Sciatic nerve (tissue), 2 donors: Measurements from ENCODE around the gene PPP1R13B. TPM values are rescaled to one million over a fixed set of nuclear protein-coding genes. Genes with fewer than 3 reads are reported as not detected.
"Not testable (repeated sequence)": the region's sequence is repeated elsewhere in the genome, so short reads cannot be mapped to it uniquely, and the experiment has no call there.

Experiments
- ATAC-seq: fragments of 200-7000 bp; cut with Tn5 transposase; one replicate; pipeline ENCODE4 v1.9.1; 2020; ENCODE audit warnings: mild to moderate bottlenecking, moderate library complexity
- DNase-seq: peaks from one replicate; pipeline ENCODE4 v3.0.0-alpha.2; 2020; ENCODE audit warnings: low spot score
- intact Hi-C: fragments of 100-400 bp; cut with DNase I; formaldehyde crosslinking; loops from one replicate; pipeline ENCODE4 v1.14.2; 2022
- total RNA-seq: library from RNA; stranded (reverse); fragmentation: NEBNext Ultra II Directional; extraction: Animal tissue kit (Norgen Biotek cat#: 25700); gene quantifications from one replicate; pipeline ENCODE4 v1.2.1, GENCODE V29; 2021
- donor health status: DM: no; HTN: no; CAD: no.
- donor health status: DM: no; HTN: no; CAD: no.

Gene PPP1R13B
- total RNA-seq, 1 donor from 2014 or later: 38.6 TPM

DNA sequence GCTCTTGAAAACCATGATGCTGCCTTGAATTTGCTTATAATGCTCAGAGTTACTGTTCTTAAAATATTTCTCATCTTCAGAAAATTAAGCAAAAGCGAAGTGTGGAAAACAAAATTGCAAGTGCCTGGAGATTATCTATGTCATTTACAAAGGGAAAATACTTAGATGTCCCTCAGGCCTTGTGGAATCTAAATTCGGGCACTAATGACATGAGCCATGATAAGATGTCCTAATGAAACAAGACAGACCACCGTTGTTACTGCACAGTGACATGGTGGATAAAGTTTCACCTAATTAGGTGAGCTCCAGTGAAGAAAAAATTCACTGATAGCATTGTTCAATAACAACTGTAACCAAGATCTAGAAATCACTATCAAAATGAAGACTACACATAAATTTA, 30.4 kb downstream of the PPP1R13B start:
- intact Hi-C loops: loop anchor here (10.0 kb wide), 1 partner anchor 78 kb away; no protein-coding TSS in a partner anchor
- ATAC-seq: no peak
- no peak for DNase-seq

DNA sequence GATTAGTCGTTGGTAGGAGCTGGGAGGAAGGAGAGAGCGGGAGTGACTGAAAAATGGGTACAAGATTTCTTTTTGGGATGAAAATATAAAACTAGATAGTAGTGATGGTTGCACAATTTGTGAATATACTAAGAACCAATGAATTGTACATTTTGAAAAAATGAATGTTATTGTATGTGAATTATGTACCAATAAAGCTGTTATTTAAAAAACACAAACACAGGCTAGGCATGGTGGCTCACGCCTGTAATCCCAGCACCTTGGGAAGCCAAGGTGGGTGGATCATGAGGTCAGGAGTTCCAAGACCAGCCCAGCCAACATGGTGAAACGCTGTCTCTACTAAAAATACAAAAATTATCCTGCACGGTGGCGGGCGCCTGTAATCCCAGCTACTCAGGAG, 32.1 kb downstream of the PPP1R13B start:
- intact Hi-C loops: loop anchor here (10.0 kb wide), 1 partner anchor 80 kb away; no protein-coding TSS in a partner anchor

DNA sequence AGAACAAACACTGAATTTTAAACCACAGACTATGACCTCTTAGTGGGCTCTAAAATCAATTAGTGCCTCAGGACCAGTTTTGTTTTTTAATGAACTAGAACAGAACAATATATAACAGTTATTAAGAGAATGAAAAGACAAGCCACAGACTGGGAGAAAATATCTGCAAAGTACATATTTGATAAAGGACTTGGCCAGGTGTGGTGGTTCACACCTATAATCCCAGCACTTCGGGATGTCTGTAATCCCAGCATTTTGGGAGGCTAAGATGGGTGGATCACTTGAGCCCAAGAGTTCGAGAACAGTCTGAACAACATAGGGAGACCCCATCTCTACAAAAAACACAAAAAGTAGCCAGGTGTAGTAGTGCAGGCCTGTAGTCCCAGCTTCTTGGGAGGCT, 36.2 kb downstream of the PPP1R13B start:
- DNase-seq: no peak
- intact Hi-C loops: loop anchor here (10.0 kb wide), 1 partner anchor 84 kb away; no protein-coding TSS in a partner anchor
- ATAC-seq: no peak

More for the DNA sequence above, 32.1 kb downstream of the PPP1R13B start:
- ATAC-seq (no peak), DNase-seq (no peak)

DNA sequence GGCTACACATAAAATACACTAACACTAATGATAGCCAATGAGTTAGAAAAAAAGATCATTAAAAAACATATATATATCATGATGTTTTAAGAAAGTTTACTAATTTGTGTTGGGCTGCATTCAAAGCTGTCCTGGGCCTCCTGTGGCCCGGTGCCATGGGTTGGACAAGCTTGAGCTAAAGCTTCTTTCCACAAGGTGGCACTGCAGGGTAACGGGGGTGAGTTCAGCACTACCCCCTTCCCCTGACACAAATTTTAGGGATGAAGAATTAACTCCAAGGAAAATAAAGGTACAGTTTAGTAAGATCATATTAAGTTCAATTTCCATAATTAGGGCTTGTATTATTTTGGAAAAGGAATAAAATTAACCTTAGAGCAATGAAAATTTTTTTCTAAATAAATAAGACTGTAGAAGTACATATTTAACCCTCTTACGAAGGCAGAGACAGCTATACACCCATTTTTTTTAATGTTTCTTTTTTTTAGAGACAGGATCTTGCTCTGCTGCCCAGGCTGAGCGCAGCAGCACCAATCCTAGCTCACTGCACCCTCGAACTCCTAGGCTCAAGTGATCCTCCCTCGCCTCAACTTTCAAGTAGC, 38.9 kb downstream of the PPP1R13B start:
- intact Hi-C loops: no loop called here

DNA sequence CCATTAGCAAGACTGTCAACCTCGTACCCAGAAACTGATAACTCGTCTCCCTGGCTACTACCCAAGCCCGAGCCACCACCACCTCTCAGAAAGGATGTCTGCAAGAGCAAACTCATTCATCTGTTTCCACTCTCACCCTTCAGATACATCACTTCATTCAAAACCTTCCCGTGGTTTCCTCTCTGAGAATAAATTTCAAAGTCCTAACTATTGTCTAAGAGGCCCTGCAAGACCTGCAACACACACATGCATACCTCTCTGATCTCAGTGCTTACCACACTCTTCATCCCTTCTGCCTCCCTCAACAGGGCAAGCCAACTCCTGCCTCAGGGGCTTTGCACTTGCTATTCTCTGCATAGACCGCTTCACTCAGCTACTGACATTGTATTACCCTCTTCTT, 40.6 kb downstream of the PPP1R13B start:
- intact Hi-C loops: no loop called here
- ATAC-seq: no peak
- DNase-seq: no peak

More for the DNA sequence above, 38.9 kb downstream of the PPP1R13B start:
- ATAC-seq: peak; percentile 92
- peak; percentile 88 for DNase-seq

DNA sequence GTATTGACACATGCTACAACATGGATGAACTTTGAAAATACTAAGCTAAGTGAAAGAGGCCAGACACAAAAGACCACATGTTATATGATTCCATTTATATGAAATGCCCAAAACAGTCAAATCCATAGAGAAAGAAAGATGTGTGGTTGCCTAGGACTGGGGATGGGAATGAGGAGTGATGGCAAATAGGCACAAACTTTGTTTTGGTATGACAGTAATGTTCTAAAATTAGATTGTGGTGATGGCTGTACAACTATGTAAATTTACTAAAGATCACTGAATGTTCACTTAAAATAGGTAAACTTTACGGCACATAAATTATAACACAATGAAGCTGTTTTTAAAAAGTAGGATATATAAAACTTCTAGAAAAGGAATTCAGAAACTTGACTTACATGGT, 41.7 kb downstream of the PPP1R13B start:
- intact Hi-C loops: no loop called here
- DNase-seq (no peak), ATAC-seq (no peak)

DNA sequence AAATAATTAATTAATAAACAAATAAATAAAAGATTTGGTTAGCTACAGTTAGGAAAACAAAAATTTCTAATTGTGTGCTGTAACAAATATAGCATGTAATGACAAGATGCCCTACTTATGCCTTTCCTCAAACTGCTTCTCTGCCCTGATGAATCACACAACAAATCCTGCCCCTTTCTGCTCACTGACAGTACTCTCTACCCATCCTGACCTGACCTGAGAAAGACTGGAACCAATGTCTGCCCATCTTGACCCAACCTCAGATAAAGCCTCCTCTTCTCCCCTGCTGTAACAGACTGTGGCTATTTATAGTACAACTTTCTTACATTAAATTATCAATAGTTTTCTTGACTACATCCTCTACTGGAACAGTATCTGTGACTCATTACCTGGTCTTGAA, 43.7 kb downstream of the PPP1R13B start:
- DNase-seq (no peak), ATAC-seq (no peak)
- intact Hi-C loops: no loop called here

DNA sequence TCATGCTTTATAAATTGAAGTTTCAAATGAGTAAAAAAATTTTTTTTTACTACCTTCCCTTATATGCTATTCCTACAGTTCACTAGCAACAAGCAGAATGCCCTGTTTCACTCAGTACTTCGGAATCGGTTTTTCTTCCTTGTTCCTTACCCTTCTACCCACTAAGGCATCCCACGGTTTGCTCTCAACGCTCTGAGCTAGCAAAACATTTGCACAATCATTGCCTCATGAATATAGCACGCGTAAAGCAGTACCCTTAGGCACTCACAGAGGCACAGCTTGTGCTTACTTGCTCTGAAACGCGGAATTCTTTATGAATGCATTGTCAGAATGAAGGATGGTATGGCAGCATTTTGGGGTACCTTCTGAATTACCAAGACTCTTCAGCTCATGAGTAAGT, 45.0 kb downstream of the PPP1R13B start:
- intact Hi-C loops: no loop called here

DNA sequence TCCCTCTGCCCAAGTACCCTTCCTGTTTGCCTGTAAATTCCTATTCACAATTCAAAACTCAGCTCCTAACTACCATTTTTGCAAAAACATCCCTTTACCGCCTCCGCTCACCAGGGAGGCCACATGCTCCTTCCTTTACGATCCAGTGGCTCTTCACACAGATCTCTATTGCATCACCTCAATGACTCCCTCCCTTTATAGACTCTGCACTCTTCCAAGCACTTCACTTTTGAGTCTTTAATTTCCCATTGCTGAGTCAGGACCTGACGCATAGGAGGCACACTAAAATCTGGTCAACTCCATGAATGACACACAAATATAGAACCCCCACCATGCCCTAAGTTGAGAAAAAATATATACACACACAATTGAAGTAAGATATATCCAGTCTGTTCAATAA, 45.9 kb downstream of the PPP1R13B start:
- ATAC-seq: no peak
- DNase-seq: no peak
- intact Hi-C loops: no loop called here

More for the DNA sequence above, 45.0 kb downstream of the PPP1R13B start:
- peak; percentile 44 for ATAC-seq
- DNase-seq: no peak

DNA sequence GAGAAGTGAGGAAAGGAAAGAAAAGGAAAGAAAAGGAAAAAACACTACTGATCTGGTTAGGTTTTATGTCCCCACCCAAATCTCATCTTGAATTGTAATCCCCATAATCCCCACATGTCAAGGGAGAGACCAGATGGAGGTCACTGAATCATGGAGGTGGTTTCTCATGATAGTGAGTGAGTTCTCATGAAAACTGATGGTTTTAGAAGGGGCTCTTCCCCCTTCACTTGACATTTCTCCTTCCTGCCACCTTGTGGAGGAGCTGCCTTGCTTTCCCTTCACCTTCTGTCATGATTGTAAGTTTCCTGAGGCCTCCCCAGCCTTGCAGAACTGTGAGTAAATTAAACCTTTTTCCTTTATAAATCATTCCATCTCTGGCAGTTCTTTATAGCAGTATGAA, 54.2 kb downstream of the PPP1R13B start:
- DNase-seq, intact Hi-C loops, ATAC-seq: not testable (repeated sequence)

DNA sequence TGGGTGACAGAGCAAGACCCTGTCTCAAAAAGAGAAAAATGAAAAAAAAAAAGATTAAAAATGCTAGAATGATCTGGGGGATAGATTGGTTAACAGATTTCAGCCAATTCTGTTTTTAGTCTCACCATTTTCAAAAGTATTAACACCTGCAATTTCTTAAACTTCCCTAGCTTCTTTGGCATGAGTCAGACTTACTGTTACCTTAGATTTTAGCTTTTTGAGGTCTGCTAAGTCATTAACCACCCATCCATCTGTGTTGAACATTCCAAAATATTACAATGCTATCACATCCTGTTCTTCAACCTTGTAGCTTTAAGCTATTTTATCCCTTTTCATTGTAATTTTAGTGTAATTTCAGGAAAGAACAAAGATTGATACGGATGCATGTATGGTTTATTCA, 59.3 kb downstream of the PPP1R13B start:
- no peak for DNase-seq
- ATAC-seq: no peak
- intact Hi-C loops: no loop called here

DNA sequence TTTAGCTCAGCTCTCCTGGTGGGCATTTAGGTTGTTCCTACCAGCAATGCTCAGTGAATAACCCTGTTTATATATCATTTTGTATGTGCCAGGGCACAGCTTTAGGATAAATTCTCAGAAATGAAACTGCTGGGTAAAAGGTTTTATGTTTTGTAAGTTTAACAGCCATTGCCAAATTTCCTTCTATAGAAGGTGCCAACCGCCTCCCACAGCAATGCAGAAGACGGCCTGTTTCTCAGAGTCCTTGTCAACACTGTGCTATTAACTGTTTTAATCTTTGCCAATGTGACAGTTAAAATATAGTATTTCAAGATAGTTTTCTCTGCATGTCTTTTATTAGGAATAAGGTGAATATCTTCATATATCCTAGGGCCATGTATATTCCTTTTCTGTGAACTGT, 65.0 kb downstream of the PPP1R13B start:
- no peak for ATAC-seq
- DNase-seq: no peak
- intact Hi-C loops: no loop called here

DNA sequence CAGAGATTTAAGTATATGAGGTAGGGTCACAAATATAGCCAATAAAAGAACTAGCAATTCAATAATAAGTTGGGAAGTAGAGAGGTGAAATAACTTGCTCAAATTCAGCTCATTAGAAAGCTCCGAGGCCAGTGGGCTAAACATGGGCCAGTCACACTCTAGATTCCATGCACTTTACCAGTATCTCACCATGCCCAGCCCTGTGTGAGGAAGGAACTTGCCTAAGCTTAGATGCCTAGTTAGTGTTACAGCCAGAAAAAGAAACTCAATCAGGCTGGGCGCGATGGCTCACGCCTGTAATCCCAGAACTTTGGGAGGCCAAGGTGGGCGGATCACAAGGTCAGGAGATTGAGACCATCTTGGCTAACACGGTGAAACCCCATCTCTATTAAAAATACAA, 71.1 kb downstream of the PPP1R13B start:
- DNase-seq, intact Hi-C loops, ATAC-seq: not testable (repeated sequence)

DNA sequence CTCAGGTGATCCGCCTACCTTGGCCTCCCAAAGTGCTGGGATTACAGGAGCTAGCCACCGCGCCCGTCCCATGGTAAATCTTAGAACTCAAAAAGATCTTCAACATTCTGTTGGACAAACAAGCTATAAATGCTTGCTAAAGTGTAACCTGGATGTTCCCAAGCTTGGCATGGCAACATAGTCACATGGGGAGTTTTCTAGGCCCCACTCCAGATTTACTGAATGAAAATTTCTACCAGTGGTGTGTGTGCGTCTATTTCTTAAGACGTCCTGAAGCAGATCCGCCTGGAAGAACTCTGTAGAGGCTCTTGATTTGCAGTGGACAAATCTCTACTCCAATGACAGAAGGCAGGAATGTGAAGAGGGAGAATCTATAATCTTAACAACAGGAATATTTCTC, 71.9 kb downstream of the PPP1R13B start:
- intact Hi-C loops: no loop called here
- no peak for ATAC-seq

DNA sequence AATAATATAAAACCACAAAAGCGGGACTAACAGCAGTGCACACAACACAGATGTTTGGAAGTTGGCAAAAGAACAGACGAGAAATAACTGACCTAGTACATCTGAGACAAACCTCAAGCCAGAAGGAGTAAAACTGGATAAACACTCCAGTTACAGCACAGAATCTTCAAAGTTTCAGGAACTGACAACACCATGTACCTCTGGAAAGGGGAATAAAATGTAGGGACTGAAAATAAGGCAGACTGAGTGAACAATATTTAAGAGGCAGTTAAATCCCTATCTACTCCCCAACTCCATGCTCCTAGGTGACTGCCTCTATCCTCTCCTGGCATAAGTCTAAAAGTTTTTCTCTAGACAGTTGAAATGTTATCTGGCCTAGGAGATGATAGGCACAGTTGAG, 73.9 kb downstream of the PPP1R13B start:
- ATAC-seq: no peak
- no peak for DNase-seq
- intact Hi-C loops: no loop called here

More for the DNA sequence above, 71.9 kb downstream of the PPP1R13B start:
- no peak for DNase-seq

DNA sequence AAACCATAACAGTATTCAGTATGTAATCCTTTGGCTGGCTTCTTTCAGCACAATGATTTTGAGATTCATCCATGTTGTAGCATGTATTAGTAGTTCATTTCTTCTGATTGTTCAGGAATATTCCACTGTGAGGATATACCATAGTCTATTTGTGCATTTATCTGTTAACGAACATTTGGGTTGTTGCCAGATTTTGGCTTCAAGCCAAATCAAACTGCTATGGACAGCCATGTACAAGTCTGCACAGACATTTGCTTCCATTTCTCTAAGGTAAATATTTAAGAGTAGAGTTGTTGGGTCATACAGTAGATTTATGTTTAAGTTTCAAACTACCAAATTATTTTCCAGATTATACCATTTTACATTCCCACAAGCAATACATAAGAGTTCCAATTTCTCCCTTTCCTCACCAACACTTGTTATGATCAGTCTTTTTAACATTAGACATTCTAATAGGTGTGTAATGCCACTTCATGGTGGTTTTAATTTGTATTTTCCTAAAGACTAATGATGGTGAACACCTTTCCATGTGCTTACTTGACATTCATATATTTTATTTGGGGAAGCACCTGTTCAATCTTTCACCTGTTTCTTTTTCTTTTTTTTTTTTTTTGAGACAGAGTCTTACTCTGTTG, 75.2 kb downstream of the PPP1R13B start:
- no peak for DNase-seq
- intact Hi-C loops: no loop called here

DNA sequence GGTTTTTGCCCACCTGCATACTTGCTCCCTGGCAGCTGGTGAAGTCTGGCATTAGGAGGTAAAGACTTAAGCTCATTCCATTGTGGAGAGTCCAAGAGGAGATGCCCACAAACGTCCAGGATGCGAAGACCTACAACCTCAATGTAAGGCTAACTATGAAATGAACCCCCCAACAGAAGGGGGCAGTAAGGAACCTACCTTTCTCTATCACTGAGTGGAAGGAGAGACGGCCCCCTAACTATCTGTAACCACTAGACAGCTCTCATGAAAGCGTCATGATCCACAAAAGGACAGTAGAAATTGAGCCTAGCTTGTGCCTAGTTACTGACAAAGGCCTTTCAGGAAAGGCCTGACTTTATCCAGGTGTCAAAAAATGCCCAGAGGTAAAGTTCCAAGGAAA, 76.5 kb downstream of the PPP1R13B start:
- DNase-seq (no peak), ATAC-seq (no peak)
- intact Hi-C loops: no loop called here

More for the DNA sequence above, 75.2 kb downstream of the PPP1R13B start:
- no peak for ATAC-seq

DNA sequence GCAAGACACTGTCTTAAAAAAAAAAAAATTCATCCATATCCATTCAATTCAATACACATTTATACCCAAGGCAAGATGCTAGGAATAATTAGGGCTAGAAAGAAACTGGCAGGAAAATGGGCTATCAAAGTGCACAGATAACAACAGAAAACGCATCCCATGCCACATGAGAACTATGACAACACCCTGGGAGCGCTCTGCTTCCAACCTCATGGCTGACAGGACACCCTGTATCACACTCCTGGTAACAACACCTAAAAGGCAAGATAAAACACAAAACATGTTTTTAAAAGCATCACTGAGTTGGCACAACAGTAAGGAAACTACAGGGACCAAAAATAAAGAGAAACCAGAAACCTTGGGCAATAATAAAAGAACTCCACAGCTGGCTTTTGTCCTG, 76.9 kb downstream of the PPP1R13B start:
- DNase-seq (no peak), ATAC-seq (no peak)
- intact Hi-C loops: no loop called here

DNA sequence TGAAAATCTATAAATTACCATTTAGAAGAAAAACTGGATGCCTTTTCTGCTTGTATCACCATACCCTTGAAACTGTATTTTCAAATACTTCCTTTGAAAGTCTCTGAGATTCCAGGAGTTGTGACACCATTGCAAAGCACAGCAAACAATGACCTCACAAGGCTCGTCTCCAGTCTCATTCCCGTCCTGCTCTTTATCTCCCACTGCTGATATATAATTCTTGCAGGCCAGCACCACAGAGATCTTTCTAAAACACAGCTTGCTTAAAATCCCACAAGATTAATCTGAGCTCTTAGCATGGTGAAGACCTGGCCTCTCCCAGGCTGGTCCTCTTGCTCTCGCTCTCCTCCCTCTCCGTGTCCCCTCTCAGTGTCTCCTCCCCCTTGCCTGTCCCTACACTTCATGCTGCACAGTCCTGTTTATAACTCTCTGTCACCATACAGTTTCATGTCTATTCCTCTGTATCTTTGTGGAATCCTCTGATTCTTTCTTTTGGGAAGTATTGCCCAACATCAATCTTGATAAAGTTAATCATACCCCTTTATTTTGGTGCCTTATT, 80.0 kb downstream of the PPP1R13B start:
- no peak for DNase-seq
- ATAC-seq: no peak
- intact Hi-C loops: no loop called here

DNA sequence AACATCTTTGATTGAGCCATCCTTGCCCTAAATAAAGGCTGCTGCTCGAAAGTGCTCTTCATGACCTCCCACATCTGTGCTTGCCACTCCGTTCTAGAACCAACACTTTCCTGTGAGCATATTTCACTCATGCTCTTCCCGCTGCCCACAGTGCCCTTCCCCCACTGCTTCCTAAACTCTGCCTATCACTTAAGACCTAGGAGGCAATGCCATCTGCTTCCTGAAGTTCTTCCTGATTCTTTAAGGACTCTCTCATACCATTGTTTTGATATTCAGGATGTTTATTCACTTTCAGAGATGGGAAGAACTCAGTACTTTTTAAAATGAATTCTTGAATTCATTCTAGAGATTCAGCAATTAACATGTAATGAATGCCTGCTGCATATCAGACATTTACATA, 81.8 kb downstream of the PPP1R13B start:
- intact Hi-C loops: no loop called here
- ATAC-seq (no peak), DNase-seq (no peak)
